ENCODE results near the gene ASB17.
"Not testable (repeated sequence)": the region's sequence is repeated elsewhere in the genome, so short reads cannot be mapped to it uniquely, and the experiment has no call there.

The ASB17 gene, protein sequence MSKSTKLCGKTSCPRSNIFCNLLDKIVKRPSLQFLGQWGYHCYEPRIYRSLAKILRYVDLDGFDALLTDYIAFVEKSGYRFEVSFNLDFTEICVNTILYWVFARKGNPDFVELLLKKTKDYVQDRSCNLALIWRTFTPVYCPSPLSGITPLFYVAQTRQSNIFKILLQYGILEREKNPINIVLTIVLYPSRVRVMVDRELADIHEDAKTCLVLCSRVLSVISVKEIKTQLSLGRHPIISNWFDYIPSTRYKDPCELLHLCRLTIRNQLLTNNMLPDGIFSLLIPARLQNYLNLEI

DNA sequence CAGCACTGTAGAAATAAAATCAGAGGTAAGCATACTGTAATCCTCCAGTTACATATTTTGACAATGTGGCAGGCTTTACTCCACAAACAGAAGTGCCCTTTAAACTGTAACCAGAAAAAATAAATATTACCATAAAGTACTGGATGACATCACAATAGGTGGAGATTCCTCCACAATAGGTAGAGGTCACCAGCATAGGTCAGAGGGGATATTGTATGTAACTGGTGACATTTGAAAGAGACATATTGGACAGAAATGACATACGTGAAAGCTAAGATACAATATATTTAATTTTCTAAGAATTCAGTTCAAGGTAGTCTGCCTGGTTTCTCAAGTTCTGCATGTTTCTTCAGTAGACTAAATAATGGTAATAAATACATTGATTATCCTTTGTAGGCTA is at the start of gene ASB17:
TSS of gene ASB17 (minus strand) at position 101 of the 400 bp plus-strand sequence. CDS start 113 bp downstream, outside the sequence.
- DNase-seq = no peak

- no peak for DNase-seq
Observed at GRCh38 chr1:75980972-75981897, 49.0 kb upstream of the ASB17 start.

DNA sequence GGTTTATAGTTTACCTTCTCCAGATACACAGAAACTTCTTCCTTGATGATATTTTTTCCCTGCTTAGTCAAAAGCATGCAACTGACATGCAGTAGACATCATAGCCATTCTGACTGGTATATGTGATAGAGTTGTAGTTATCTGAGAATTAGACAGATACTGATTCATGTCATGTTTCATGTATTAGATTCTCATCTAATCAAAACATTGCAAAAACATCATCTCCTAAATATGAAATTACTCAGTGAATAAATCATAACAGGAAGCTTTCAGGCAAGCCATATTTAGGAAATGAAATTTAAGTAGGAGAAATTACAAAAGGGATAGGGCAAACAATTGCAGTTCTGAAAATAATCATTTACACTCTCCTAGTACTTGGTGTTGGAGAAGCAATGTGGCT is 38.4 kb upstream of the ASB17 start:
- no peak for DNase-seq

- no peak for DNase-seq
Observed at GRCh38 chr1:75969550-75969949, 37.3 kb upstream of the ASB17 start.

GRCh38 chr1:75967719-75968118 is 35.5 kb upstream of the ASB17 start:
- no peak for DNase-seq

DNA sequence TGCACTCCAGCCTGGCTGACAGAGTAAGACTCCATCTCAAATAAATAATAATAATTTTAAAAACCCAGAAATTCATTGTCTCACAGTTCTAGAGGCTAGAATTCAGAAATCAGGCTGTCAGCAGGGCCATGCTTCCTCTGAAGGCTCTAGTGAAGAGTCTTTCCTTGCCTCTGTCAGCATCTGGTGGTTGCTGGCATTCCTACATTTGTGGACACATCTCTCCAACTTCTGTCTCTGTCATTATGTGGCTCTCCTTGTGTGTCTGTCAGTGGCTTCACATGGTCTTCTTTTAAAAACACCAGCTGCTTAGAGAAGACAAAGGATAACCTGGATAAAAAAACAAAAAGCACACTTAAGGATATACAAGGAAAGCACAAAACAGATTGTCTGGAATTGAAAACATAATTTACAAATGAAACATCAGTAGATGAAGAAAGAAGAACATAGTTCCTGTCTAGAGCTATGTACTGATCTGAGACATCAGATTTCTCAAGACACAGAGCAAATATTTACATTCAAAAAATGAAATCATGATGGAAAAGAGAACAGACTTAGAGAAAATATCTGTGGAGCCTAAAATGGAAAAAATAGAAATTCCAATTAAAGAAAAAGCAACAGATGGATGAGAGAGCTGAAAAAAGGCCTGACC is 32.7 kb upstream of the ASB17 start:
- no peak for DNase-seq

DNA sequence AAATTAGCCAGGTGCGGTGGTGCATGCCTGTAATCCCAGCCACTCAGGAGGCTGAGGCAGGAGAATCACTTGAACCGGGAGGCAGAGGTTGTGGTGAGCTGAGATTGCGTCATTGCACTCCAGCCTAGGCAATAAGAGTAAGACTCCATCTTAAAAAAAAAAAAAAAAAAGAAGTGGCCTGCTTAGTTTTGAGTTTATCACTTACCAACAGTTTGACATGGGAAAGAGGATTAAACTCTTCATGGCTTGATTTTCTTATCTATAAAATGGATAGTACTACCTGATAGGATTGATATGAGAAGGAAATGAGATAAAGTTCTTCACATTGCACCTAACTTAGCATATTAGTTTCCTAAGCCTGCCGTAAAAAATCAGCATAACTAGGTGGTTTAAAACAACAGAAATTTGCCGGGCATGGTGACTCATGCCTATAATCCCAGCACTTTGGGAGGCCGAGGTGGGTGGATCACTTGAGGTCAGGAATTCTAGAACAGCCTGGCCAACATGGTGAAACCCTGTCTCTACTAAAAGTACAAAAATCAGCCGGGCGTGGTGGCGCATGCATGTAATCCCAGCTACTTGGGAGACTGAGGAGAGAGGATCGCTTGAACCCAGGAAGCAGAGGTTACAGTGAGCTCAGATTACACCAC is 32.0 kb upstream of the ASB17 start:
- DNase-seq = not testable (repeated sequence)

GRCh38 chr1:75954586-75954985 is 22.4 kb upstream of the ASB17 start:
- DNase-seq = no peak

GRCh38 chr1:75953461-75953860 is 21.3 kb upstream of the ASB17 start:
- DNase-seq = no peak

DNA sequence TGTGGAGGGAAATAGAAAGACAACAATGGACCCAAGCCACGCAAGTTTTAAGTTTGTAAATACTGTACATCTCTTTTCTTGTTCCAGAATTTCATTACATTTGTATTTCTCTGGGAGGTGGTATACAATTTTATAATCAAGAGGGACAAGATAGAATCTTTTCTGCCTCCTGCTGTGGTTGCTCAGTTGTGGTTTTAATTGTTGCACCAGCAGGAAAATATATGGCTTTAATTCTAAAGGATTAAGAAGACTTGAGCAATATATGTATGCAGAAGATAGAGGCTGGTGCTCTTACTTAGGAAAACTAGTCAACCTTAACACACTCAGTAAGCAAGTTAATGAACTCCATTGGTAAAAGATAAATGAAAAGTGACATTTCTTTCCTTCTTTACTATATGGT is 19.8 kb upstream of the ASB17 start:
- no peak for DNase-seq

- no peak for DNase-seq
Observed at GRCh38 chr1:75950176-75950575, 18.0 kb upstream of the ASB17 start.

GRCh38 chr1:75943037-75943436 is 10.8 kb upstream of the ASB17 start:
- DNase-seq = not testable (repeated sequence)

GRCh38 chr1:75937034-75937433 is 4.8 kb upstream of the ASB17 start:
- no peak for DNase-seq

- DNase-seq = no peak
Observed at GRCh38 chr1:75922698-75923097, 9.5 kb downstream of the ASB17 start.

GRCh38 chr1:75916834-75917233 is 15.4 kb downstream of the ASB17 start:
- no peak for DNase-seq

DNA sequence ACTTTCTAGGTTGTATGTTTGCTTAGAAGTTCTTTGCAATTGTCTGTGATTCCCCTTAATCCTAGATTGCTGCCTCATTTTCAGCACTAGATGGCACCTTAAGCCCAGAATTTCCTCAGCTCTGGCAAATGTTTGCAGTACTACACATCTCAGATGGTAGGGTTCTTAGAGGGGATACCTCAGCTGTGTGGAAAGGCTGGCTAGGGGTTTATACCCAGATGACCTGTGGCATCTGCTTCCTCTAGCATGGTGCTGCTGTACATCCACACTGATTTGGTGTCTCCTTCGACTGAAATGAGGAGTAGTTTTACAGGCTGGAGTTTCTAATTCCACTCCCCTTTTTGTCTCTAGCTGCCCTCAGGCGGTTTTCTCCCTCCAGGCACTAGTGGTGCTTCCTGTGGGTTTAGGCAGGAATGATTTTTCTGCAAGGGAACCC is 23.5 kb downstream of the ASB17 start:
- DNase-seq = no peak

DNA sequence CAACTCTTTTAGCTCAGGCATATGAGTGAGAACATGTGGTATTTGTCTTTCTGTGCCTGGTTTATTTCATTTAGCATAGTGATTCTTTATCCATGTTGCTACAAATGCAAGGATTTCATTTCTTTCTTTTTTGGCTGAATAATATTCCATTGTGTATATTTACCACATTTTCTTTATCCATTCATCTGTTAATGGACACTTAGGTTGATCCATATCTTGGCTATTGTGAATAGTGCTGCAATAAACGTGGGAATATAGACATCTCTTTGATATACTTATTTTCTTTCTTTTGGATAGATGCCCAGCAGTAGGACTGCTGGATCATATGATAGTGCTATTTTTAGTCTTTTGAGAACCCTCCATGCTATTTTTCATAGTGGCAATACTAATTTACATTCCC is 30.8 kb downstream of the ASB17 start:
- no peak for DNase-seq

GRCh38 chr1:75884437-75884836 is 47.8 kb downstream of the ASB17 start:
- DNase-seq = no peak

DNA sequence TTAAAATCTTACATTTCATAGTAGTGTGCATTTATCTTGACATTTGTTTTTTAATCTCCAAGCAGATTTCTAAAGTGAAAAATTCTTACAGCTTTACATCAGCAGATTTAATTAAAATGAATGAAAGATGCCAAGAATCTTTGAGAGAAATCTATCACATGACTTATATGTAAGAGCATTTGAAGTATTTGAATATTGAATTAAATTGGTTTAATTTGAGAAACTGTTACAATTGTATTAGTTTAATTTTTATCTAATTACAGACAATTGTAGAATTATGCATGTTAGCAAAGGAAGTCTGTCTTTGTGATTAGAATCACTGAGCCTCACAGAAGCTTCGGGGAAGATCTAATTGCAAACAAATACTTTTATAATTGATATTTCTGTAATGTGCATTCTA is 52.2 kb downstream of the ASB17 start:
- no peak for DNase-seq

- no peak for DNase-seq
Observed at GRCh38 chr1:75870951-75871350, 61.3 kb downstream of the ASB17 start.
